Vagina (tissue), 2 donors: ENCODE data around the gene CLEC4G.

Experiments used
- POLR2A ChIP-seq, 2 donors: fragments of 450-650 bp; IDR thresholded peaks; one replicate each; pipeline ENCODE4 v1.6.1; 2017; ENCODE audit warnings: antibody characterized with exemption in 2 of 2, mild to moderate bottlenecking in 2 of 2, moderate library complexity in 2 of 2
- TF ChIP-seq, protein P1 (sequence below), 3 experiments: fragments of 450-650 bp in 2 of 3; fragments of 200-600 bp in 1 of 3; sonication (generic) in 1 of 3; IDR thresholded peaks; one replicate each; pipeline ENCODE4 v1.5.1; 2017 to 2019; ENCODE audit warnings: antibody characterized with exemption in 3 of 3, mild to moderate bottlenecking in 2 of 3, moderate library complexity in 2 of 3

DNA sequence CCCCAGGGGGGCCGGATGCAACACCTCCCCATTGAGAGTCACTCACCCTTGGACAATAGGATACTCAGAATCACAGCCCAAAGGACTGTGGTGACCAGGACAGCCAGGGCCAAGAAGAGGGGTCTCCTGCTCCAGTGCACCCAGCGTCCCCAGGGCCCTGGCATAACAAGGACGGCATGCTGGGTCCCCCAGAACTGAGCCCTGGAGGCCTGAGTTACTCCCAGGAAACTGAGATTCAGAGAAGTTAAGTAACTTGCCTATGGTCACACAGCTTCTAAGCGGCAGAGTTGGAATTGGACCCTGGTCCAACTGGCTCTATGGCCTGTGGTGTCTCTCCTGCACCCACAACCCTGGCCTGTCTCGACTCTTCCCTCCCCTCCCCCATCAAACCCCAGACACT lies 295 bp downstream of the CLEC4G start:
- TF ChIP-seq, protein P1, sequence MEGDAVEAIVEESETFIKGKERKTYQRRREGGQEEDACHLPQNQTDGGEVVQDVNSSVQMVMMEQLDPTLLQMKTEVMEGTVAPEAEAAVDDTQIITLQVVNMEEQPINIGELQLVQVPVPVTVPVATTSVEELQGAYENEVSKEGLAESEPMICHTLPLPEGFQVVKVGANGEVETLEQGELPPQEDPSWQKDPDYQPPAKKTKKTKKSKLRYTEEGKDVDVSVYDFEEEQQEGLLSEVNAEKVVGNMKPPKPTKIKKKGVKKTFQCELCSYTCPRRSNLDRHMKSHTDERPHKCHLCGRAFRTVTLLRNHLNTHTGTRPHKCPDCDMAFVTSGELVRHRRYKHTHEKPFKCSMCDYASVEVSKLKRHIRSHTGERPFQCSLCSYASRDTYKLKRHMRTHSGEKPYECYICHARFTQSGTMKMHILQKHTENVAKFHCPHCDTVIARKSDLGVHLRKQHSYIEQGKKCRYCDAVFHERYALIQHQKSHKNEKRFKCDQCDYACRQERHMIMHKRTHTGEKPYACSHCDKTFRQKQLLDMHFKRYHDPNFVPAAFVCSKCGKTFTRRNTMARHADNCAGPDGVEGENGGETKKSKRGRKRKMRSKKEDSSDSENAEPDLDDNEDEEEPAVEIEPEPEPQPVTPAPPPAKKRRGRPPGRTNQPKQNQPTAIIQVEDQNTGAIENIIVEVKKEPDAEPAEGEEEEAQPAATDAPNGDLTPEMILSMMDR (IDR thresholded peaks at IDR 0.05) = no peak
- no peak for TF ChIP-seq POLR2A (IDR thresholded peaks at IDR 0.05)
